ENCODE results near the gene KRTAP2-4. TPM values are rescaled to one million over a fixed set of nuclear protein-coding genes. Genes with fewer than 3 reads are reported as not detected.
"Not testable (repeated sequence)": the region's sequence is repeated elsewhere in the genome, so short reads cannot be mapped to it uniquely, and the experiment has no call there.

KRTAP2-4 gene
- polyA plus RNA-seq, 1 donor (not counting 4 experiments of a cell fraction or from before 2014, with no cell fraction given) = not detected

GRCh38 chr17:41058741-41059140 is 6.9 kb downstream of the KRTAP2-4 start:
- FAIRE-seq (peak; percentile 79), DNase-seq (ENCODE audit: low read depth, low spot score) (no peak)
- Histone ChIP-seq H3K36me3 (ENCODE audit: control insufficient read depth in 2 of 2, extremely low read depth in 1 of 2, insufficient read depth in 2 of 2, low read length in 2 of 2) (no peaks in the 10 kb centered on the region), H3K4me1 (ENCODE audit: control insufficient read depth, extremely low read depth, insufficient read depth, low read length) (peaks cover 32% of the 10 kb centered on the region), H3K4me2 (ENCODE audit: control insufficient read depth, extremely low read depth, insufficient read depth, low read depth, low read length) (no peak overlapping the region), H3K27me3 (ENCODE audit: control insufficient read depth, extremely low read depth, insufficient read depth, low read length) (no peaks in the 10 kb centered on the region), H2AFZ (ENCODE audit: control insufficient read depth, low read length) (no peak overlapping the region), H3K9ac (ENCODE audit: control insufficient read depth, extremely low read depth, insufficient read depth, low read length) (no peak overlapping the region), H3K9me3 (ENCODE audit: control insufficient read depth, low read depth, low read length) (no peaks in the 10 kb centered on the region), H4K20me1 (ENCODE audit: control insufficient read depth, extremely low read depth, insufficient read depth, low read length) (no peaks in the 10 kb centered on the region), H3K27ac (ENCODE audit: control insufficient read depth, insufficient read depth, low read length) (no peak overlapping the region), H3K9me1 (ENCODE audit: control insufficient read depth, extremely low read depth, insufficient read depth, low read length) (no peaks in the 10 kb centered on the region), H3K4me3 (ENCODE audit: control insufficient read depth in 2 of 3, extremely low read depth in 1 of 3, insufficient read depth in 2 of 3, low read depth in 1 of 3, low read length in 3 of 3) (no peak overlapping the region), H3K79me2 (ENCODE audit: control insufficient read depth, insufficient read depth, low read length) (no peaks in the 10 kb centered on the region)
- TF ChIP-seq EZH2 (IDR thresholded peaks at IDR 0.05; ENCODE audit: low read length) = no peak
- TF ChIP-seq, protein P1, sequence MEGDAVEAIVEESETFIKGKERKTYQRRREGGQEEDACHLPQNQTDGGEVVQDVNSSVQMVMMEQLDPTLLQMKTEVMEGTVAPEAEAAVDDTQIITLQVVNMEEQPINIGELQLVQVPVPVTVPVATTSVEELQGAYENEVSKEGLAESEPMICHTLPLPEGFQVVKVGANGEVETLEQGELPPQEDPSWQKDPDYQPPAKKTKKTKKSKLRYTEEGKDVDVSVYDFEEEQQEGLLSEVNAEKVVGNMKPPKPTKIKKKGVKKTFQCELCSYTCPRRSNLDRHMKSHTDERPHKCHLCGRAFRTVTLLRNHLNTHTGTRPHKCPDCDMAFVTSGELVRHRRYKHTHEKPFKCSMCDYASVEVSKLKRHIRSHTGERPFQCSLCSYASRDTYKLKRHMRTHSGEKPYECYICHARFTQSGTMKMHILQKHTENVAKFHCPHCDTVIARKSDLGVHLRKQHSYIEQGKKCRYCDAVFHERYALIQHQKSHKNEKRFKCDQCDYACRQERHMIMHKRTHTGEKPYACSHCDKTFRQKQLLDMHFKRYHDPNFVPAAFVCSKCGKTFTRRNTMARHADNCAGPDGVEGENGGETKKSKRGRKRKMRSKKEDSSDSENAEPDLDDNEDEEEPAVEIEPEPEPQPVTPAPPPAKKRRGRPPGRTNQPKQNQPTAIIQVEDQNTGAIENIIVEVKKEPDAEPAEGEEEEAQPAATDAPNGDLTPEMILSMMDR (optimal IDR thresholded peaks at IDR 0.05 in 1 of 3, IDR thresholded peaks at IDR 0.05 in 1 of 3, conservative IDR thresholded peaks at IDR 0.05 in 1 of 3; ENCODE audit: extremely low read depth in 1 of 3, insufficient read depth in 2 of 3, low read length in 3 of 3) = no peak
- dilution Hi-C loops (cut with MboI; ENCODE audit: extremely low pct_ligation_motif_present, low sequenced_read_pairs) = no loop called here

GRCh38 chr17:41057547-41057946 is 8.1 kb downstream of the KRTAP2-4 start:
- DNase-seq (ENCODE audit: low read depth, low spot score) (no peak), FAIRE-seq (peak; percentile 68)
- Histone ChIP-seq H3K9me3 (ENCODE audit: control insufficient read depth, low read depth, low read length) (no peaks in the 10 kb centered on the region), H3K4me1 (ENCODE audit: control insufficient read depth, extremely low read depth, insufficient read depth, low read length) (peaks cover 31% of the 10 kb centered on the region), H3K4me3 (ENCODE audit: control insufficient read depth in 2 of 3, extremely low read depth in 1 of 3, insufficient read depth in 2 of 3, low read depth in 1 of 3, low read length in 3 of 3) (no peak overlapping the region), H3K9me1 (ENCODE audit: control insufficient read depth, extremely low read depth, insufficient read depth, low read length) (no peaks in the 10 kb centered on the region), H3K36me3 (ENCODE audit: control insufficient read depth in 2 of 2, extremely low read depth in 1 of 2, insufficient read depth in 2 of 2, low read length in 2 of 2) (no peaks in the 10 kb centered on the region), H4K20me1 (ENCODE audit: control insufficient read depth, extremely low read depth, insufficient read depth, low read length) (no peaks in the 10 kb centered on the region), H3K79me2 (ENCODE audit: control insufficient read depth, insufficient read depth, low read length) (no peaks in the 10 kb centered on the region), H3K4me2 (ENCODE audit: control insufficient read depth, extremely low read depth, insufficient read depth, low read depth, low read length) (no peak overlapping the region), H3K27me3 (ENCODE audit: control insufficient read depth, extremely low read depth, insufficient read depth, low read length) (no peaks in the 10 kb centered on the region), H3K27ac (ENCODE audit: control insufficient read depth, insufficient read depth, low read length) (no peak overlapping the region), H3K9ac (ENCODE audit: control insufficient read depth, extremely low read depth, insufficient read depth, low read length) (no peak overlapping the region), H2AFZ (ENCODE audit: control insufficient read depth, low read length) (no peak overlapping the region)
- TF ChIP-seq EZH2 (IDR thresholded peaks at IDR 0.05; ENCODE audit: low read length) = no peak
- TF ChIP-seq, protein P1 (optimal IDR thresholded peaks at IDR 0.05 in 1 of 3, IDR thresholded peaks at IDR 0.05 in 1 of 3, conservative IDR thresholded peaks at IDR 0.05 in 1 of 3; ENCODE audit: extremely low read depth in 1 of 3, insufficient read depth in 2 of 3, low read length in 3 of 3) = no peak
- dilution Hi-C loops (cut with MboI; ENCODE audit: extremely low pct_ligation_motif_present, low sequenced_read_pairs) = no loop called here

DNA sequence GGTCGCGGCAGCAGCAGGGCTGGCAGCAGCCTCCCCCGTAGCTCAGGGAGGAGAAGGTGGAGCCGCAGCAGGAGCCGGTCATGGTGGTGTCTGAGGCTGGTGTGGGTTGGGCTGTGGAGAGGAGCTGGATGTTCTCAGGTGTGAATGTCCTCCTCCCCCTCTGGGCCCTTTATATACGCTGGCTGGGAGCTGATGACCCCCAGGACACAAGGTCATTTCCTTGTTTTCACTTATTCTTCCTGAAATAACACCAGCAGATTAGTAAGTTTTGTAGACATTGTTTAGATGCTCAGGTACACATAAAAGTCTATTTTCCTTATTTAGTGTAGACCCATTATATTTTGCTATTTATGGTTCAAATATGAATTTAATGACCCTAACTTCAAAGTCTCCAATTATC is 10.5 kb downstream of the KRTAP2-4 start, which contains the start of gene KRTAP2-2:
Gene KRTAP2-2 (minus strand): TSS at position 101 of the 400 bp plus-strand sequence. CDS start 19 bp downstream, at position 82.
- H3K36me3 ChIP-seq (ENCODE audit: control insufficient read depth in 2 of 2, extremely low read depth in 1 of 2, insufficient read depth in 2 of 2, low read length in 2 of 2); FAIRE-seq; H3K4me3 ChIP-seq (ENCODE audit: control insufficient read depth in 2 of 3, extremely low read depth in 1 of 3, insufficient read depth in 2 of 3, low read depth in 1 of 3, low read length in 3 of 3); H2AFZ ChIP-seq (ENCODE audit: control insufficient read depth, low read length); dilution Hi-C loops (cut with MboI; ENCODE audit: extremely low pct_ligation_motif_present, low sequenced_read_pairs); H3K9me3 ChIP-seq (ENCODE audit: control insufficient read depth, low read depth, low read length); H3K4me1 ChIP-seq (ENCODE audit: control insufficient read depth, extremely low read depth, insufficient read depth, low read length); H3K4me2 ChIP-seq (ENCODE audit: control insufficient read depth, extremely low read depth, insufficient read depth, low read depth, low read length); H3K27me3 ChIP-seq (ENCODE audit: control insufficient read depth, extremely low read depth, insufficient read depth, low read length); H3K9me1 ChIP-seq (ENCODE audit: control insufficient read depth, extremely low read depth, insufficient read depth, low read length); H3K27ac ChIP-seq (ENCODE audit: control insufficient read depth, insufficient read depth, low read length); DNase-seq (ENCODE audit: low read depth, low spot score); H4K20me1 ChIP-seq (ENCODE audit: control insufficient read depth, extremely low read depth, insufficient read depth, low read length); H3K9ac ChIP-seq (ENCODE audit: control insufficient read depth, extremely low read depth, insufficient read depth, low read length); H3K79me2 ChIP-seq (ENCODE audit: control insufficient read depth, insufficient read depth, low read length): not testable (repeated sequence)

DNA sequence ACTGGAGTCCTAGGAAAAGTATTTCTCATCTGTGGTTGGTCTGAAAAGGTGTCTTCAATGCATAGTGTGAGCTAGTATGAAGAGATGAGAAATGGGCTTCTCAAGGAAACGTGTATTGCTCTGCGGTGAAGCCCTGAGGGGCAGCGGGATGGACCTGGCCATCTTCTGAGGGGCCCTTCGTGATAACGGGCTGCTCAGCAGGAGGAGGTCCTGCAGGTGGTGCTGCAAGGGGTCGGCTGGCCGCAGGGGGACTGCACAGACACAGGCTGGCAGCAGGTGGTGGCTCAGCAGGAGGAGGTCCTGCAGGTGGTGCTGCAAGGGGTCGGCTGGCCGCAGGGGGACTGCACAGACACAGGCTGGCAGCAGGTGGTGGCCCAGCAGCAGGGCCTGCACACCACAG is 11.1 kb downstream of the KRTAP2-4 start:
- H3K9ac ChIP-seq (ENCODE audit: control insufficient read depth, extremely low read depth, insufficient read depth, low read length); H3K4me3 ChIP-seq (ENCODE audit: control insufficient read depth in 2 of 3, extremely low read depth in 1 of 3, insufficient read depth in 2 of 3, low read depth in 1 of 3, low read length in 3 of 3); H3K79me2 ChIP-seq (ENCODE audit: control insufficient read depth, insufficient read depth, low read length); dilution Hi-C loops (cut with MboI; ENCODE audit: extremely low pct_ligation_motif_present, low sequenced_read_pairs); H2AFZ ChIP-seq (ENCODE audit: control insufficient read depth, low read length); H3K27me3 ChIP-seq (ENCODE audit: control insufficient read depth, extremely low read depth, insufficient read depth, low read length); H3K36me3 ChIP-seq (ENCODE audit: control insufficient read depth in 2 of 2, extremely low read depth in 1 of 2, insufficient read depth in 2 of 2, low read length in 2 of 2); H3K4me1 ChIP-seq (ENCODE audit: control insufficient read depth, extremely low read depth, insufficient read depth, low read length); H3K9me1 ChIP-seq (ENCODE audit: control insufficient read depth, extremely low read depth, insufficient read depth, low read length); DNase-seq (ENCODE audit: low read depth, low spot score); FAIRE-seq; H4K20me1 ChIP-seq (ENCODE audit: control insufficient read depth, extremely low read depth, insufficient read depth, low read length); H3K27ac ChIP-seq (ENCODE audit: control insufficient read depth, insufficient read depth, low read length); H3K4me2 ChIP-seq (ENCODE audit: control insufficient read depth, extremely low read depth, insufficient read depth, low read depth, low read length); H3K9me3 ChIP-seq (ENCODE audit: control insufficient read depth, low read depth, low read length): not testable (repeated sequence)

All from keratinocyte (primary cell).